Calu3 (cell line): ENCODE results near the gene SLC25A26. TPM values are rescaled to one million over a fixed set of nuclear protein-coding genes. Genes with fewer than 3 reads are reported as not detected.
"Not testable (repeated sequence)": the region's sequence is repeated elsewhere in the genome, so short reads cannot be mapped to it uniquely, and the experiment has no call there.

Experiments
- BruUV-seq: library from RNA; stranded (reverse); fragments of 400-500 nt; replicated peaks from 2 replicates; lab custom pipeline; 2021; lab: Mats Ljungman, UMichigan
- CTCF ChIA-PET: fragments of 300-600 bp; sonication (Branson Sonifier 250); formaldehyde crosslinking; loops from one replicate; lab custom pipeline; 2022; ENCODE audit warnings: antibody characterized with exemption; lab: Charles Lee
- DNase-seq: peaks from one replicate; pipeline ENCODE4 v3.0.0; 2022
- H3K27ac Mint-ChIP-seq: one replicate; pipeline ENCODE4 v1.8.0; 2022; ENCODE audit warnings: mixed read lengths; ENCODE audit not compliant: unreplicated experiment
- H3K27me3 Mint-ChIP-seq: one replicate; pipeline ENCODE4 v1.8.0; 2022; ENCODE audit warnings: mixed read lengths; ENCODE audit not compliant: unreplicated experiment
- H3K36me3 Mint-ChIP-seq: one replicate; pipeline ENCODE4 v1.8.0; 2022; ENCODE audit warnings: mild to moderate bottlenecking, moderate library complexity, mixed read lengths; ENCODE audit not compliant: insufficient read depth, unreplicated experiment
- H3K4me1 Mint-ChIP-seq: one replicate; pipeline ENCODE4 v1.8.0; 2022; ENCODE audit warnings: mild to moderate bottlenecking, low read depth, mixed read lengths; ENCODE audit not compliant: unreplicated experiment
- H3K4me3 Mint-ChIP-seq: one replicate; pipeline ENCODE4 v1.8.0; 2022; ENCODE audit warnings: mild to moderate bottlenecking, low read depth, moderate library complexity, mixed read lengths; ENCODE audit not compliant: unreplicated experiment
- H3K9me3 Mint-ChIP-seq: one replicate; pipeline ENCODE4 v1.8.0; 2022; ENCODE audit warnings: low read depth, mixed read lengths; ENCODE audit not compliant: unreplicated experiment
- intact Hi-C: fragments of 100-400 bp; cut with micrococcal nuclease; formaldehyde crosslinking; loops from one replicate; pipeline ENCODE4 v1.10.0; 2022; ENCODE audit not compliant: unreplicated experiment
- total RNA-seq: library from RNA; stranded (reverse); gene quantifications from 2 replicates; pipeline ENCODE4 v1.2.3, GENCODE V29; 2022
- TF ChIP-seq, protein P1 (sequence below): fragments of 200-600 bp; IDR thresholded peaks from one replicate; pipeline ENCODE4 v1.8.0; 2022; ENCODE audit warnings: antibody characterized with exemption; ENCODE audit not compliant: unreplicated experiment

Gene SLC25A26
- total RNA-seq, 1 experiment from 2014 or later: 15.8 TPM

DNA sequence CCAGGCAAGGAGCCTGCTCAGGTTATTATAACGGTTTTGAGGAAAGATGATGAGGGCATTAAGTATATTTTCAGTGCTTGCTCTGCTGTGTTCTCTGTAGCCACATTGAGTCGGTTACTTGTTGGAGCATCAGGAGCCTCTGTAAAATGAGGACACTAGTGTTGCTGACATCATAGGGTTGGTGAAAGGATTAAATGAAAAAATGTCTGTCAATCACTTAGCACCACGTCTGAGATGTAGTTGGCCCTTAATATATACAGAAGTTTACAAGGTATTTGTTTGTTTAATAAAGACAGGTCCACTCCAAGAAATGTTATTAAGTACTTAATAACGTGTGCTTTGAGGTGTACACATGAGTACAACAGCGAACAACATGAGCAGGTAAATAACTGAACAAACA is 735 bp upstream of the SLC25A26 start:
- BruUV-seq: no TSS peak
- CTCF ChIA-PET: no interaction called here

DNA sequence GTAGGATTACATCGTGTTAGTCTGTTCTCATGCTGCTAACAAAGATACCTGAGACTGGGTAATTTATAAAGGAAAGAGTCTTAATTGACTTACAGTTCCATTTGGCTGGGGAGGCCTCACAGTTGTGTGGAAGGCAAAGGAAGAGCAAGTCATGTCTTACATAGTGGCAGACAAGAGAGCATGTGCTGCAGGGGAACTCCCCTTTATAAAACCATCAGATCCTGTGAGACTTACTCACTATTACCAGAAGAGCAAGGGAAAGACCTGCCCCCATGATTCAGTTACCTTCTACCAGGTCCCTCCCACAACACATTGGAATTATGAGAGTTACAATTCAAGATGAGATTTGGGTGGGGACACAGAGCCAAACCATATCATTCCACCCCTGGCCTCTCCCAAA is 3.4 kb downstream of the SLC25A26 start:
- Mint-ChIP-seq H3K9me3 (peaks cover 2% of the 10 kb centered on the region), H3K36me3 (peaks cover 15% of the 10 kb centered on the region), H3K27me3 (no peaks in the 10 kb centered on the region), H3K27ac (no peak overlapping the region), H3K4me1 (peaks cover 12% of the 10 kb centered on the region), H3K4me3 (no peak overlapping the region)
- intact Hi-C loops: no loop called here
- DNase-seq: no peak
- TF ChIP-seq, protein P1, sequence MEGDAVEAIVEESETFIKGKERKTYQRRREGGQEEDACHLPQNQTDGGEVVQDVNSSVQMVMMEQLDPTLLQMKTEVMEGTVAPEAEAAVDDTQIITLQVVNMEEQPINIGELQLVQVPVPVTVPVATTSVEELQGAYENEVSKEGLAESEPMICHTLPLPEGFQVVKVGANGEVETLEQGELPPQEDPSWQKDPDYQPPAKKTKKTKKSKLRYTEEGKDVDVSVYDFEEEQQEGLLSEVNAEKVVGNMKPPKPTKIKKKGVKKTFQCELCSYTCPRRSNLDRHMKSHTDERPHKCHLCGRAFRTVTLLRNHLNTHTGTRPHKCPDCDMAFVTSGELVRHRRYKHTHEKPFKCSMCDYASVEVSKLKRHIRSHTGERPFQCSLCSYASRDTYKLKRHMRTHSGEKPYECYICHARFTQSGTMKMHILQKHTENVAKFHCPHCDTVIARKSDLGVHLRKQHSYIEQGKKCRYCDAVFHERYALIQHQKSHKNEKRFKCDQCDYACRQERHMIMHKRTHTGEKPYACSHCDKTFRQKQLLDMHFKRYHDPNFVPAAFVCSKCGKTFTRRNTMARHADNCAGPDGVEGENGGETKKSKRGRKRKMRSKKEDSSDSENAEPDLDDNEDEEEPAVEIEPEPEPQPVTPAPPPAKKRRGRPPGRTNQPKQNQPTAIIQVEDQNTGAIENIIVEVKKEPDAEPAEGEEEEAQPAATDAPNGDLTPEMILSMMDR: no peak
- CTCF ChIA-PET: no interaction called here
- no TSS peak for BruUV-seq

More for the DNA sequence above, 735 bp upstream of the SLC25A26 start:
- peaks cover 15% of the 10 kb centered on the region for H3K36me3 Mint-ChIP-seq
- H3K9me3 Mint-ChIP-seq: peaks cover 2% of the 10 kb centered on the region
- peak overlapping the region; percentile 76 for H3K4me3 Mint-ChIP-seq
- no peak for DNase-seq
- H3K27me3 Mint-ChIP-seq: no peaks in the 10 kb centered on the region
- peaks cover 14% of the 10 kb centered on the region for H3K4me1 Mint-ChIP-seq
- TF ChIP-seq, protein P1: no peak
- no peak overlapping the region for H3K27ac Mint-ChIP-seq
- intact Hi-C loops: no loop called here

DNA sequence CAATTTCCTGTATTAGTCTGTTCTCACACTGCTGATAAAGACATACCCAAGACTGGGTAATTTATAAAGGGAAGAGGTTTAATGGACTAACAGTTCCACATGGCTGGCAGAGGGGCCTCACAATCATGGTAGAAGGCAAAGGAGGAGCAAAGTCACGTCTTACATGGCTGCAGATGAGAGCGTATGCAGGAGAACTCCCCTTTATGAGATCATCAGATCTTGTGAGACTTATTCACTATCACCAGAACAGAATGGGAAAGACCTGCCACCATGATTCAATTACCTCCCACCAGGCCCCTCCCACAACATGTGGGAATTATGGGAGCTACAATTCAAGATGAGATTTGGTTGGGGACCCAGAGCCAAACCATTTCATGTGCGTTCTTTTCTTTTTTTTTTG is 5.3 kb downstream of the SLC25A26 start:
- H3K4me1 Mint-ChIP-seq, H3K27me3 Mint-ChIP-seq, H3K9me3 Mint-ChIP-seq, BruUV-seq, intact Hi-C loops, H3K36me3 Mint-ChIP-seq, DNase-seq, H3K27ac Mint-ChIP-seq, H3K4me3 Mint-ChIP-seq: not testable (repeated sequence)
- CTCF ChIA-PET: interaction anchor here (0.6 kb wide), 1 partner anchor 397 kb away, joined by 3 read pairs; no protein-coding TSS in a partner anchor

DNA sequence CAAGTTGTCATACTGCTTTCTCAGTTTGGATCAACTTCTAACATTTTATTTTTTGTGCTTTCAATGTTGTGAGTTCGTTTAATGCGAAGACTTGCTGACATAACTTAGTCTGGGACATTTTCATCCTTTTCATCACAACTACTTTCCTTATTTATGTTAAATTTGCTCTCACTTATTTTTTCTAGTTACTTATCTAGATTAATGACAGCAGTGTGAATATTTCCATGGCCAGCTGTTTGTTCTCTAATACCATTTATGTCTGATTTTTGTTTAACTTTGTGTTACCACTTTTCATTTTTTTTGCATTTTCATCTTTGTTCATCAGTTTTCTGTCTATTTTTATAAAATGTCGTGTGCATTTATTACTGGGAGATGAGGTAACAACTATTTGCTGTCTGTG is 6.2 kb downstream of the SLC25A26 start:
- DNase-seq: no peak
- no peaks in the 10 kb centered on the region for H3K36me3 Mint-ChIP-seq
- H3K4me1 Mint-ChIP-seq: no peaks in the 10 kb centered on the region
- CTCF ChIA-PET: no interaction called here
- BruUV-seq: no TSS peak
- H3K27ac Mint-ChIP-seq: no peak overlapping the region
- H3K27me3 Mint-ChIP-seq: no peaks in the 10 kb centered on the region
- peaks cover 2% of the 10 kb centered on the region for H3K9me3 Mint-ChIP-seq
- TF ChIP-seq, protein P1: no peak
- intact Hi-C loops: no loop called here
- H3K4me3 Mint-ChIP-seq: no peak overlapping the region

DNA sequence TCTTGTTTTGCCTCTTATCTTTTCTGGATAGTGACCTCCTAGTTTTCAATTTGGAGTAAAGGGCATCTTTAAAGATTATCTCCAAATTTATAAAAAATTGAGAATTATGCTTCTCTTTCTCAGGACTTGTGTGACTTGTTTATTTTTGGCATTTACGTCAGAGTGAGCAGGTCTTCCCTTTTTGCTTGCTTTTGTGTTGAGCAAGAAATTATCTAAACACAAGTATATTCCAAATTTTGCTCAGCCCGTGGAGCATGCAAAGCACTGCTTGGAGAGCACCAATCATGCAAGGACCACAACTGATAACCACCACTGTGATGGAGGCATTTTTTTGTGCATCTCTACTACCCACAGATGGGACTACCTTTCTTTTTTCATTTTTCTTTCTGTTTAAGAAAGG is 7.1 kb downstream of the SLC25A26 start:
- intact Hi-C loops: no loop called here
- H3K27me3 Mint-ChIP-seq: no peaks in the 10 kb centered on the region
- H3K4me3 Mint-ChIP-seq: no peak overlapping the region
- no peak overlapping the region for H3K27ac Mint-ChIP-seq
- no peaks in the 10 kb centered on the region for H3K4me1 Mint-ChIP-seq
- H3K36me3 Mint-ChIP-seq: no peaks in the 10 kb centered on the region
- DNase-seq: no peak
- no TSS peak for BruUV-seq
- peaks cover 2% of the 10 kb centered on the region for H3K9me3 Mint-ChIP-seq
- TF ChIP-seq, protein P1: no peak
- CTCF ChIA-PET: no interaction called here
